NCI-H128 (cell line): ENCODE measurements around the gene MRPL36.

Source experiments
- DNase-seq: peaks from one replicate; lab custom pipeline; 2025; ENCODE audit not compliant: unreplicated experiment; lab: John Stamatoyannopoulos, UW

The MRPL36 gene

GRCh38 chr5:1751026-1751863 is 48.4 kb downstream of the MRPL36 start:
- DNase-seq: no peak

GRCh38 chr5:1750469-1750868 is 49.2 kb downstream of the MRPL36 start:
- no peak for DNase-seq

GRCh38 chr5:1749346-1750124 is 50.1 kb downstream of the MRPL36 start:
- no peak for DNase-seq

GRCh38 chr5:1748845-1749244 is 50.8 kb downstream of the MRPL36 start:
- DNase-seq: no peak
